ELR (cell line): ENCODE measurements around the gene BMF.
"Not testable (repeated sequence)": the region's sequence is repeated elsewhere in the genome, so short reads cannot be mapped to it uniquely, and the experiment has no call there.

Source experiments
- DNase-seq: peaks from one replicate; pipeline ENCODE4 v3.0.0-alpha.2; 2015; ENCODE audit warnings: low read depth

The BMF gene

DNA sequence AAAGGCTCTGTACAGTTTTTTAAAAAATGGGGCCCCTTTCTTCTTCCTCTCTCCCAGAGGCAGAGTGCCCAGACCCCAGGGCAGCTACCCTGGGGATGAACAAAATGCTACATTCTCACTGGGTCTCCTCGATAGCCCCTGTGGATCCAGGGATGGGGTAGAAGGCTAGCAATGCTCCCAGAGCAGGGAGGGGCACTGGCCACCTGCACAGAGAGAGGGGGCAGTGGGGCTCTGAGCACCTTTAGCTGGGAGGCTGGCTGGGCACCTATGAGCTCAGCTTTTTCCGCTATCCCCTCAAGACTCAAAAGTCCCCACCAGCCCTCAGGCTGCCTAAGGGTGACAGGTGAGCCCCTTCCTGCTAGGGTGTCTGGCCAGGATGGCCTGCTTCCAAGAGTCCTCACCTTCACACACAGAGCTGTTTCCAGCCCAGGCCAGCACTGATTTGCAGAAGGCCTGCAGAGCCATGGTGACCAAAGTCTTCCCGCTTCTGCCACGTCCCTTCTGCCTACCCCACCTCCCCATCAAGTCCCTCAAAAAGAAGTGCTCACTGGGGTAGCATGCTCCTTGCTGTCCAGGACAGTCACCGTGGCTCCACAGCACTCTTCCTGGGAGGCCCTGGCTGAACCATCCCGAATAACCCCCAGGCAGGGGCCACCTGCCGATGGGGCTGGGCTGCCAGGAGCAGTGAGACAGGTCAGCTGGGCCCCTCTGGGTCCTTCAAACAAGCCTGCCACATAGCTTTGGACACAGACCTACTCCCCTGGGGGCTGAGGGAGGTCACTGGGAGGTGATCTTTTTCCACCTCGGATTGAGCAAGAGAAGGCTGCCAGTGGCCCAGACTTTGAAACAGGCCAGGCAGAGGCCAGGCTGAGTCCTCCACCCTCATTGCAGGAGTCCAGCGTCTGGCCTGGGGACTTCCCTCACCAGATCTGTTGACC, 20.4 kb downstream of the BMF start:
- no peak for DNase-seq

DNA sequence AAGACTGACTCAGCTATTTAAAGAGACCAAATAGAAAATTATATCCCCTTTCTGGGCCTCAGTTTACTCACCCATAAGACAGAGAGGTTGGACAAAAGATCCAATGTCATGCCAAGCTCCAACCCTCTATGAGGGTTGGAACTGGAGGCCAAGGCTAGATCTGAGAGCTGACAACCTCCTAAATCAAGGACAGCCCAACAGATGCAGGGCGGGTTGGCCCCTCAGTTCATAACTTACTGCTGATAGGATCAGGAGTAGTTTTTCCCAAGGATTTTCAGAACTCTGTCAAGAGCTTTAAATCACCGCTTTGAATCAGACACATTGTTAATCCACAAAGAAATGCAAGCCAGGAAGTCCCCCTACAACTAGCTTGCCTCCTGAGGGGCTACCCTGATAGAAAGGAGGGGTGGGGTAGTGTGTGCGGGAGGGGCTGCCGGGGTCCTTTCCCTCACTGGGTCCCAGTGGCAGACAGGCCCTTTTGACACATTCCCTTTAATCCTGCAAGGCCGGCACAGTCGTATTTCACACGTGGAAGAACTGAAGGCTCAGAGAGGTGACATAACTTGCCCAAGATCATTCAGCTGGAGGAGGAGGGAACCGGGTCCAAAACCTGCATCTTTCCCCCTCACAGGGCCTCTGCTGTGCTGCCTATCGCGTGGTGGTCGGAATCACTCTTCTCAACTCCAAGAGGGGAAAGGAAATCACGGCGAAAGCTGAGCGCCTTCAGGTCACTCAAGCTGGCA, 21.4 kb downstream of the BMF start:
- no peak for DNase-seq

- no peak for DNase-seq
Observed at GRCh38 chr15:40085266-40085665, 23.4 kb downstream of the BMF start.

DNA sequence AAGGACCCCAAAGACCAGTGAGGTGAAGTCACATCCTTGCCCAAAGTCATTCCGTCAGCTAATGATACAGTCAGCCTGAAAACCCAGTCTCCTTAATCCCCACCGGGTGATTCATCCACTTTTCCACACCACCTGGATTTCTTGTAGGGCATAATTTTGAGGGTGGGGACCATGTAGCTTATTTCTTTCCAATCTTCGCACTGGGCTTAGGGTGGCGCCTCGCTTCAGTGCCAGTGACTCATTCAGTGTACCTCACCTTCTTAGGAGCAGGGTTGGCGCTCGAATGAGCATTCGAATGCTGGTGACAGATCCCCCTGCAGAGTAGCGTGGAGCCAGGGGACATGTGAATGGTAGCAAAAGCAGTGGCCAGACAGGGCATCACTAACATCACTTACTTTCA, 24.0 kb downstream of the BMF start:
- no peak for DNase-seq

DNA sequence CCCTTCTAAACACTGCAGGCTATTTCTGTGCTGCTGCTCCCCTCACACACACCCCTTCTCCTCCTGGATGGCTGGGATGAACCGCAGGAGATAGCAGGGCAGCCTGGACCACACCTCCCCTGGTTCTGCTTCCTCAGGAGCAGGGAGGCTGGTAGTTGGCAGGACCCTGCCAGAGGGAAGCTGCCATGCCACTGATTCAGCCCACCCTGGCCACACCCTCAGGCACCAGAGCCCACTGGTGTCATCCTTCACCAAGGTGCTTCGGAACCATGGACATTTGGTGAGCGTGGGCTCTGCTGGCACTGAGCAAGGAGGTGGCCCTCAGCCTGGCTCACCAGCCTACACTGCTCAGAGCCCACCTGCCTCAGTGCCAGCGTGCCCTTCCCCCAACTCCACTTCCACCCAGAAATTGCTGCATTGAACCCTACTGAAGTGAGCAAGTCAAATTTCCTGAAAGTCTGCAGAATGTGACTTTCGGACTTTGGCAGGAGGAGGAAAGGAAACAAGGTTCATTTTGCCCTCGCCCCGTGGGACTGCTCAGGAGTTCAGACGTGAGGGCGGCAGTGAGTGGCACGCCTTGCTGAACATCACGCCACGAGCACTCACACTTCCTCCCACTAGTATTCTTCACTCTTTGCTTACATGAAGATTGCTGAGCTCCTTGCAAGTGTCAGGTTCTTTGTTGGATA, 26.3 kb downstream of the BMF start:
- no peak for DNase-seq

GRCh38 chr15:40081691-40082194, 26.9 kb downstream of the BMF start:
- peak; percentile 88 for DNase-seq

DNA sequence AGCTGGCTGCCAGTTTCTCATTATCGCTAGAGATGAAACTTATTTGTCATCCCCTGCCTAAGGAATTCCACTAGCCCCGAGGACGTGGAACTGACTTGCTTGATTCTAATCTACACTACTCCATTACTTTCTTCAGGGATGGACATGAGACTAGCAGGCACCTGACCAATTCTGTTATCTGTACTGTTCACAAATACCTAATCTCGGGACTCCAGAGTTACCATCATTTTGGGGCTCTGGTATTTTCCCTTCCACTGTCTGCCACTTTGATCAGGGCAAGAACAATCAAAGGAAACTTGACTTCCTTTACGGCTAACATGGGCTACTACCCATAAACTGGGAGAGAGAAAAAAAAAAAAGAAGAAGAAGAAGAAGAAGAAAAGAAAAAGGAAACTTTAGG, 27.8 kb downstream of the BMF start:
- peak; percentile 38 for DNase-seq

GRCh38 chr15:40080104-40080503, 28.6 kb downstream of the BMF start:
- no peak for DNase-seq

- DNase-seq = no peak
Observed at GRCh38 chr15:40079456-40079855, 29.2 kb downstream of the BMF start.

DNA sequence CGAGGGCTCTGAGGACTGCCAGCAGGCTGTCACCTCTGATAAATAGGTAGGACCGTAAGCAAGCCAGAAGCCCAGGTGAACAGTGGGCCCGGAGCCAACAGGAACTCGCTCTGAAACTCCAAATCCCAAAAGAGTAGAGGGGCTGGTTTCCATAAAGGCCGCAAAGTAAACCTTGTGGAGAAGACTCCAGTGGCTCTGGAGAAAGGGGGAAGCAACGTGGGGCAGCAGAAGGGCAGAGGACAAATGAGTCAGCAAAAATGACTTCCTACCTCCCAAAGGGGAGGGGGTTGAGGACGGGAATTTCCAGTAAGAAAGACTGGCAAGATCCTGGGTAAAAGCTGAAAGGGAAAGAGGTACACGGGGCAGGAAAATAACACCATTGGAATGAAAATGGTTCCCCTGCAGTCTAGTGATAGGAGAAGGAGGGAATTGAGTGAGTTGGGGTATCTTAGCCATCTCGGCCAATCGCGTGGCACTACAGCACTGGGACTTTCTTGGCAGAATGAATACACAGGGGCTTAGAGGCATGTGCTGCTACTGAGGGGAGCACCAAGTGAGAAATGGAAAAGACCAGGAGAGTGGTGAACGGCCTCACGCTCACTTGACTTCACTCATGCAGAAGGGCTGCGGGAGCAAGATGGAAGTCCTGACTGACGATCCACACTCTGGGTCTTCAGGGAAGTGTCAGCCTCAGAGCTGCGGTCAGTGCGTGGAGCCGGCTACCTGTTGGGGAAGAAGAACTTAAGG, 33.2 kb downstream of the BMF start:
- no peak for DNase-seq

DNA sequence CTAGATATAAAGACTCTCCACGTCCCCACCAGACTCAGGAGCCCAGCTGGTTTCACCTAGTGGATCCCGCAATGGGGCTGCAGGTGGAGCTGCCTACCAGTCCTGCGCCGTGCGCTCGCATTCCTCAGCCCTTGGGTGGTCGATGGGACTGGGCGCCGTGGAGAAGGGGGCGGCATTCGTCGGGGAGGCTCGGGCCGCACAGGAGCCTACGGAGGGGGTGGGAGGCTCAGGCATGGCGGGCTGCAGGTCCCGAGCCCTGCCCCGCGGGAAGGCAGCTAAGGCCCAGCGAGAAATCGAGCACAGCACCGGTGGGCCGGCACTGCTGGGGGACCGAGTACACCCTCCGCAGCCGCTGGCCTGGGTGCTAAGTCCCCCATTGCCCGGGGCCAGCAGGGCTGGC, 34.0 kb downstream of the BMF start:
- DNase-seq = not testable (repeated sequence)

GRCh38 chr15:40073716-40074490, 34.8 kb downstream of the BMF start:
- DNase-seq = not testable (repeated sequence)

GRCh38 chr15:40072216-40072990, 36.3 kb downstream of the BMF start:
- no peak for DNase-seq

- no peak for DNase-seq
Observed at GRCh38 chr15:40070608-40071218, 38.0 kb downstream of the BMF start.

DNA sequence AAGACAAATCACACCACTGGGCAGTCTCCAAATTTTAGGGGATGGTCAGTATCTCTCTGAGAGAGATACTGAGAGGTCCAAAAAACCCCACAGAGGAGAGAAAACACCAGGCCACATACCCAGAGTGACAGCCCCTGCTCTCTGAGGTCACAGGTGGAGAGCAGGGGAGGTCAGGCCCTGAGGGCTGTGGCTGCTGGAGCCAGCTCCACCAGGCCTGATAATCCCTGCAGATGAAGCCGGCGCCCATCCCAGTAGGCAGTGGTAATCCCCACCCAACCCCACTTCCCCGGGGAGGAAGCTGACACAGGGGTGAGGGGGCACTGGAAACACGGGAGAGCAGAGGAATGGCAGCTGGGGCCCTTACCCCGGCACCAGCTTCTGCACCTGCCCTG, 38.5 kb downstream of the BMF start:
- DNase-seq = no peak

- DNase-seq = no peak
Observed at GRCh38 chr15:40069178-40070165, 39.2 kb downstream of the BMF start.

GRCh38 chr15:40067921-40068624, 40.6 kb downstream of the BMF start:
- DNase-seq = no peak

DNA sequence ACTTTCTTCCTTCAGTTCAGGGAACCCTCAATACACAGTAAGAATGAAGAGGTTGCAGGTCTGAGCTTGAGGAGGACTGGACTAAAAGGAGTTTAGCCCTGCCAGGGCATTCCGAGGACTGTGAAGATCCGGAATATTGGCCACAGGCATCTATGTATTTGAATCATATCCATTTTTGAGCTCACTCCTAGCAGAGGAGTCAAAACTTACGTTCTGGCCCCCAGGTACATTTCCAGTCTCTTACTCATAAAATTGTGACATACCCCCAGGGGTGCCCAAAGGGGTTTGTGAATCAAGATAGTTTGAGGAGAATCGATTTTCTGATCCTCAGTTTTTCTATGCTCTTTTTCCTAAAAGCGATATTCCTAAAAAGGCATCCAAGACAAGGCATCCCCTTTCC, 42.1 kb downstream of the BMF start:
- peak; percentile 55 for DNase-seq
